HG03571 (cell line): ENCODE results near the gene REG3A.

Experiments used
- ATAC-seq: cut with Tn5 transposase; IDR thresholded peaks from one replicate; pipeline ENCODE4 v1.9.1; 2021; ENCODE audit not compliant: unreplicated experiment

Gene REG3A

DNA sequence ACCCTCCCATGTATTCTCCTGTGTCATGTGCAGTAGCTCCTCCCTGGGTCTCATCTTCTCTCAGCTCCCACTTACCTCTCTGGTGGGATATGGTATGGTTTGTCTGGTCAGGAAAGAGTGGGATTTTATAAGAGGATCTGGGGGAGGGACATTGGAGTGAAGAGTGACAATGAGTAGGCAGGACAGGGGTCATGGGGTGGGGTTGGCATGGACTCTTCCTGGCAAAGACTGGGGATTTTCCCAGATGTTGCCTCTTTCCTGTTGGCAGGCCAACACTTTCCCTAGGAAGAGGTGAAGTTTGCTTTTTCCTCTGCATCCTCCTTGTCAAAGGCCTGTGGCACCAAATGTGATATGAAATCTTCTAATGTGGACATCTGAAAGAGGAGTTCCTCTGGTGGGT lies at the start of gene REG3A:
REG3A (minus strand) TSS at position 101 of the 400 bp plus-strand sequence. CDS start 348 bp downstream, outside the sequence.
- no peak for ATAC-seq

DNA sequence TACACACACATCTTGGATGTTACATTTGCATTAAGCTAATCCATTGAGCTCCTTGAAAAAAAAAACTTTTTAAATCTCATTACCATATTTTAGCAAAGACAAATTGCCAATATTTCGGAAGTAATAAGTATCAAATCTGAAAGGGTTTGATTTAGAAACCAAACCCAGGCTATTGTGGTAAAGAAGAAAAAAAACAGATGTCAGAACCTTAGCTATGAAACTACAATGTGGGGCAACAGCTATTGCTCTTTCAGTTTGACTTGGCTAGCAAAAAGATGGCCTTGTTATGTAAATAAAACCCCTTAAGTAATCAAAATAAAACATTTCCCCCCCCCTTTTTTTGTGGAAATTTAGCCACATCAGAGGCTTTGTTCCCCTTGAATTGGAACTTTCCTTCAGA lies 41.2 kb upstream of the REG3A start:
- ATAC-seq: no peak

DNA sequence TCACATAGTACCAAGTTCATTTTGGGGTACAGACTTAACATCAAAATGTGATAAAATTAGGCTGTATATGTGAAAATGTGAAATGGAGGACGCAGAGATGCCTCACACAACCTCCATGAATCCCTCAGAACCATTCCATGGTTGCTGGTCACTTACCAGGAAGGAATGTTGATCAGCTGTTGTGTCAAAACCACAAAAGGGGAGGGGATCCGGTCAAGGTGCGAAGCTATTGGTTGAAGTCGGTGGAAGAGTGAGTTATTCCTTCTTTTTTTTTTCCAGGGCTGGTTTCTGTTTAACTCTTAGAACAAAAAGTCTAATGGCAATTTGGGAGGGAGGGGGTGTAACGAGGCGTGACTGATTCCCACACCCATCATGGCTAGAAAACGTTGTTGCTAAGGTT lies 32.3 kb upstream of the REG3A start:
- ATAC-seq: no peak

DNA sequence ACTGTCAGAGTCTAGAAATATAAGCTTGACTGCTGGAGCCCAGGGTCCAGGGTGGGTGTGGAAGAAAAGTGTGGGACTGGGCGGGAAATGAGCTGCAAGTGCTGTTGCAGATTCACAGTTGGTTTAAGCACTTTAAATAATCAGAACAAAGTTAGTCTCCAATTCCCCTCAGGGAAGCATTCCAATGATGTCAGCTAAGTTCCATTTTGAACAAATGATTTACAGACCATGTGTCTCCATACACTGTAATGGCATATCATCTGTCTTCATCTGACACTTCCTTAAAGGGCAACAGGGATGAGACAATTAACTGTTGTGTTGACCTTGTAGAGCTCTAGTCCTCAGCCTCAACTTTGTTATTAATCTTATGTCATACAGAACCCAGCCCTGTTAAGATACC lies 31.5 kb upstream of the REG3A start:
- no peak for ATAC-seq

DNA sequence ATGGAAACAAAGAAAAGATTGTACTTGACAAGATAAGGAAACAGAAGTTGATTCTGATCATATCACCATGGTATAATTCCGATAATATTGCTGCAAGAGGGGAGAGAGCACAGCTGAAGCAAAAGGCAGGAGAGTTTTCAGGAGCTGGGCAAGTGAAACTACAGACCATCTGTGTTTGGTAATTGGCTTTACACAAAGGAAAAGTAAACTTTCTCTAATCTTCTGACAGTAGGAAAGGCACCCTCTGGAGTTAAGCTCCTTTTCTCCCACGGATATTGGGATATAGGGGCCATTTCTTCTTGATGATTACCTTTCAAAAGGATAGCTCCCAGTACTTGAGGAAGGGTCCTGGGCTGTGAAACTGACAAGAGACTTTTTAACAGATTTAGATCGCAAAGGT lies 29.9 kb upstream of the REG3A start:
- ATAC-seq: no peak

DNA sequence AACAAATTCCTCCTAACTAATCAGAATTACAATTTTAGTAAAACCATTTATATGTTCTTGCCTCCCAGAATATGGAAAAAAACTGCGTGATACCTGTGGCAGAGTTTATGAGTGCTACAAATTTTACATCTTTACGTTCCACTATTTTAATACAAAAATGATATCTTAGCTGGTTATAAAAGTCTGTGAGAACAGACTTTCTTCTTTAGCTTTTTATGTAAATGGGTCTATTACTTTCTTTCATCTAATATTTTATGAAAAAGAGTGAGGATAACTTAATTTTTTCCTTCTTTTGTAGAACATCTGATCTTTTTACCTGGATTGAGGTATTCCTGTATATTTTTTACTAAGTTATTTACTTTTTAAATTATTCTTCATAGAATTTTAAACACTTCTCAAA lies 22.1 kb upstream of the REG3A start:
- ATAC-seq: no peak

DNA sequence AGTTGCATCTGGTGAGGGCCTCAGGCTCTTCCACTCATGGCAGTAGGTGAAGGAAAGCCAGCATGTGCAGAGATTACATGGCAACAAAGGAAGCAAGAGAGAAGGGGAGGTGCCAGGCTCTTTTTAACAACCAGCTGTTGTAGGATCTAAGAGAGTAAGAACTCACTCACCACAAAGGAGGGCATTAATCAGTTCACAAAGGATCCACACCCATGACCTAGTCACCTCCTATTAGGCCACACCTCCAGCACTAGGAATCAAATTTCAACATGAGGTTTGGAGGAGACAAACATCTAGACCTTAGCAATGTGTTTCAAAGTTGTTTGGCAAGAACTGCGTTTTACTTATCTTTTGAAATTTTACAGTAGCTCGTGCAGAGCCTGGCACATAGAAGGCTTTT lies 20.5 kb upstream of the REG3A start:
- no peak for ATAC-seq

DNA sequence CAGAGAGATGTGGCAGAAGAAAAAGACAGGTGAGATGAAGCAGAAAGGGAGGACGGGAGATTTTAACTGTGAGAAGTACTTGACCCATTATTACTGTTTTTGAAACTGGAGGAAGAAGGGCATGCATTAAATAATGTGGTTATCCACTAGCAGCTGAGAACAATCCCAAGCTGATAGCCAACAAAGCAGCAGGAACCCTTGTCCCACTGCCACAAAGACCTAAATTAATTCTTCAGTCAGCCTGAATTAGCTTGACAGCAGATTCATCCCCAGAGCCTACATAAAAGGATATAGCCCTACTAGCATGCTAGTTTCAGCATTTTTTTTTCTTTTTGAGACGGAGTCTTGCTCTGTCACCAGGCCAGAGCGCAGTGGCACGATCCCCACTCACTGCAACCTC lies 19.5 kb upstream of the REG3A start:
- no peak for ATAC-seq

DNA sequence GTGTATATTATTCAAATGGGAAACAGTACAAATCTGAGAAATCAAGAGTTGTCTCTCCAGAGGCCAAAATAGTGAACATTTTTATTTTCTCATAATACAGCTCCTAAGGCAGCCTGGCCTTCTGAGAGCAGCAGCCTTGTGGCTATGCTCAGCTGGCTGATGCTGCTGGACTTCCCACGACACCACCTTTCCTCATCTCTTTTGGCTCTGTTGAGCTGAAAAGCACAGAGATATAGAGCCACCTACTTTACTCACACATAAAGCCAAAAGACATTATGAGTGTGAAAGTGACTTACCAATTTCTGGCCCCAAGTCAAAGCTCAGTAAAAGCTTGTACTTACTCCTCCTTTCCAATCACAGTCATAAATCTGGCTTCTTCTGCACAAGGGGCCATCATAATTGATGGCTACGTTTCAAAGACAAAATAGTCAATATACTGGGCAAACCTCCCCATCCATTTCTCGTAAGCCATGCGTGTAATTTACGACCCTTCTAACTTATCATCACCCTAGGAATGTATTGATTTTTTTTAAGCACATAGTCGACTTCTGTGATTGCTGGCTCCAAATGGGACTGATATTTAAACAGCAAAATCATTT lies 18.6 kb upstream of the REG3A start:
- no peak for ATAC-seq

DNA sequence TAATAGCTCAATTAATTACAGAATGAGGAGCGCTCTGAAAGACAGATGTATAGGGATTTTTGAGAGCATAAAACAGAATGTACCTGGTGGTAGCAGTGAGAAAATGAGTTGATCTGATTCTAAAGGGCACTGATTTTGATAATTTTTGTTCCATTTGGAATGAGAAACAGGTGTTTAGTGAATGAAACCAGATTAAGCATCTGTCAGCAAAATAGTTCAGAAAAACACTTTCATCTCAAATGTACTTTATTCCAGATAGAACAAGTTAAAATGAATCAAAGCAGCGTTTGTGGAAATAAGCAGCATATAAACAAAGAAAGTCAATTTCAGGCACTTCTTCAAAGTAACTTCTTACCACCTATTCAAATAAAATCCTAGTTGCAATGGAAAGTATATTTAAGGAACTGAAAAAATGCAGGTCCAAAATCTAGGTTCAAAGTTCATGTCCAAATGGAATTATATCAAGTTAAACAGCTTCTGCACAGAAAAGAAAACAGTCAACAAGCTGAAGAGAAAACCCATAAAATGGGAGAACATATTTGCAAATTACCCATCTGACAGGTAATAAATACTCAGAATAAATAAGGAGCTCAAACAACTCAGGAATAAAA lies 11.9 kb upstream of the REG3A start:
- ATAC-seq: no peak

DNA sequence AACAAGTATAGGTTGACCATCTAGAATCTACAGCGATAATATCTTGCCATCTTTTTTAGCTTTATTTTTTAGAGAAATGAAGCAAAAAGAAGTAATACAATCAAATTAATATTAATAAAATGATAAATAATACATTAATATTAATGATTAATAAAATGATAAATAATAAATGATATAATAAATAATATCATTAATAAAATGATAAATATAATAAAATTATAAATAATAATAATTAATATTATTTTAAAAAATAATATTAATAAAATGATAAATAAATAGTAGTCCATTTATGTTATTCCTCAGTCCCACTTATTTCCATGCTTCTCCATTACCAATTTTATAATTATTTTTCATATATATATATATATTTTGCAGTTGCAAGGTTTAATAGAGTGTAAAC lies 3.2 kb upstream of the REG3A start:
- no peak for ATAC-seq

DNA sequence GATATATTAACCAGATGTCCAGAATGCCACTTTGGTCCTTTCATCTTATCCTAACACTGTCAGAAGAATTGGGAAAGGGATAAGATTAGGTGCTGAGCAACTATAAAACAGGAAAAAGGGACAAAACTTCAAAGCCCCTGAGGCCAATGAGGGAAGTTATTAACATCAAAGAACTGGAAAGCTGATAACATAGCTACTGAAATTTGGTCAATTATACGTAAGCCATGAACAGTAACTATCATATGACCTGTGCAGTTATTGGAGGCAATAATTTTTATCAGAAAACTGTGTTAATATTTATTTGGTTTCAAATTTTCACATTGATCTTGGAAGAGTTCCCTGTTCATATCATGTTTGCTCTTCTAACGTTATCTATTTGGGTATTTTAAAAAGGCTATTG lies 2.6 kb upstream of the REG3A start:
- ATAC-seq: no peak

DNA sequence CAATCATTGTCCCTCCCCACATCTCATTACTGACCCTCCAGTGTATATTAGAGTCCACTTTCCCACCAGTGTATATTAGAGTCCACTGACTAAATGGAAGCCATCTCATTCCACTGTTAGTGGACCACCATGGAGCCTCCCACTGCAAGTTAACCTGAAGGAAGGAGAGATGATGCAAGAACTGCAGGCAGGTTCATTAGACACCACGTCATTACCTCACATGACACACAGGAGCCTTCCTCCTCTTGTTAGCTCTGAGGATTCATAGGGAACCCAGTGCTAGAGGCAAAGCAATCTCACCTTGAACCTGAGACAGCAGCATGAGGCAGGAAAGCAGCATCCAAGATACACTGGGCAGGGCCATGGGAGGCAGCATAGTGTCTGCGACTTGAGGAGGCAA lies 523 bp downstream of the REG3A start:
- ATAC-seq: no peak

DNA sequence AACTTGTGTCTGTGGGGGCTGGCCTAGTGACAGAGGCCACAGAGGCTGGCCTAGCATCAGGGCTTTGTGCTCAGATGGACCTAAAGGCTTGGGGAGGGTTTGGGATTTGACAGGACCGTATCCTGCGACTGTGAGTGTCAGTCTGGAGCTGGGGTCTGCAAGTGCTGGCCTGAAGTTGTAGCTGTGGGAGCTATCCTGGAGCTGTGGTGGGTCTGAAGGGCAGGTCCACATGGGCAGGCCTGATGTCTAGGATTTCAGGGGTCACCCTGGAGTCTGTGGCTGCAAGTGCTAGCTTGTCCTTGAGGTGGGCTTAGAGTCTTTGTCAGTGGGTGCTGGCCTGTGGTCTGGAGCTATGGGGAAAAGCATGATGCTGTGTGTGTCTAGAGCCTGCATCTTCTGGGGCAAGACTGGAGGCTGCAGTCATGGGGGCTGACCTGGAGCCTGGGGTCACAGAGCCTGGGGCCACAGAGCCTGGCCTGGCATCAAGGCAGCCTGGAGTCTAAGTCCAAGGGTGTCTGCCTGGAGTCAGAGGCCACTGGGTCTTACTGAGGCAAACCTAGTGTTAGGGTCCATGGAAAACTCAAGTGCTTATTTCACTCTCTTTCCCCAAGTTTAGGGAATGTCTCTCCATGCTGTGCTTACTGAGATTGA lies 3.6 kb downstream of the REG3A start:
- no peak for ATAC-seq

DNA sequence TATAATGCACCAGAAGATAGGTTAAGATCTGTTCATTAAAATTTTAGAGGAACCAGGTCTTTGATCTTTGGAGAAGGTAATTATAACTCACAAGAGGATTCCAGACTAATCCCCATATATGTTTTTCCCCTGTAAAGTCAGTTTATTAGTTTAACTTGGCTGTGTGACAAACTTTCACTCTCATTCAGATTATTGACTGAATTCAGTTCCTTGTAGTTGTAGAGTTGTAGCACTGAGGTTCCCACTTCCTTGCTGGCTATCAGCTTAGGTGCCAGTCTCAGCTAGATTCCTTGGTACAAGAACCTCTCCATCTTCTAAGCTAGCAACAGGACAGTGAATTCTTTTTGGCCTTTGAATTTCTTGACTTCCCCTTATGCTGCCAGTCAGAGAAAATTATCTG lies 20.1 kb downstream of the REG3A start:
- no peak for ATAC-seq

DNA sequence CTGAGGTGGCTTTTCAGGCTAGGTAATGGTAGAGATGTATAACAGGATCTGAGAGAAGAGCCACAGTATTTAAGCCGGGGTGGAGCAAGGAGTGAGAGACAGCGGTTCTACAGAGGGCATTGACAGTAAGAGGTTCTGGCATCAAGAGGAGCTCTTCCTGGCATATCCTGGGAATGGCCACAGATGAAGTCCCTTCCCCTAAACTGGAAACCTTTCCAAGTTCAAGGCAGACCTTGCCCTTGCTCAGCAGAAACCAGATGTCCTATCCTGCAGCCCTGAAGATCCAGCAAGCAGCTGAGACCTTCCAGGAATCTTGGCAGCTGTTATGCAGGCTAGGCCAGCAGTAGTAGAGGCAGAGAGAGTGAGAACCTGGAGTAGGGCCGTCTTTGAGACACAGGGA lies 21.2 kb downstream of the REG3A start:
- no peak for ATAC-seq

DNA sequence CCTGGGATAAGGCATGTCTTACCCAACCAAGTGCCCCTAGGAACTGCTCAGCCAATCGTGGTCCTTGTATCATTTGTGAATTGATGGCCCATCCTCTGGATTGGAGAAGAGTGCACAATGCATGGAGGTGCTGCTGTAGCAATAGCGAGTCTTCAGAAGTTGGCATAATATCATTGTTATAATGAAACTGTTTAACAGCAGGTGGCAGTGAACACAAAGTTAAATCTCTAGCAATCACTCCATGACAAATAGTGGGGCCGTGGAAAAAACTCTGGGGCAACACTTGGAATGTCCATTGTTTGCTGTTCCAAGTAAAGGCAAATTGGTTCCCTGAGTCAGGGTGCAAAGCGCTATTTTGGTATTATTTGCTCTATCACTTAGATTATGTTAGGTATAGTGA lies 27.9 kb downstream of the REG3A start:
- no peak for ATAC-seq

DNA sequence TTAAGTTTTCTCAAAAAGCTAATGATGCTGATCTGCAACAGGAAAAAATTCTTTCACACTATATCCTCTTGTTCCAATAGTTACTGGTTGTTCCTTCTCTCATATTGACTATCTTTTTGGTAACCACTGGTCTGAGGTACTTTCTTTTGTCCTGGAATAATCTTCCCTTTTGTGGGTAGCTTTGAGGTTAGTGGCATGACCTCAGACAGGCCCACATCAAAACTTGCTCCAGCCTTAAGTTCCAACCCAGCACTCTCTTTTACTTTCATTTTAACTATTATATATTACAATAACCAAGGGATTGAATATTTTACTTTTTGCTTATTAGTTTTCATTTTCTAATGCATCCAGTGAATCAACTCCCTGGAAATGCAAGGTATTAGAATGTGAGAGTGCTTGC lies 29.7 kb downstream of the REG3A start:
- ATAC-seq: no peak

DNA sequence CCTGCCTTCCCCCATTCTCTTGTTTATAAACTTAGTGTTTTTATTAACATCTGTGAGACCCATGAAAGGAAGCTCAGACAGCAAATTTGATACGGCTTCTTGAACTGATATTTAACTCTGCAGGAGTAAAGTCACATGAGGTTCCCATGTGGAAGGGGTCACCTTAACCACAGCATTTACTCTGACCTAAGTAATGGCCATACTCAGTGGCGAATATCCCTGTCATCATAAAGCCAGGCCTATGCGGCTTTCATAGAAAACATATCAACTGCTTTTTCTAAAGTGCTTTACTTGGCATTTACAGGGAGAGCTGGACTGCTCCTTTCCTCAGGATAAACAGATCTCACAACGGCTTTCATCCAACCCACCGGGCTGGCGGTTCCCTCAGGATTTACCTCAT lies 30.3 kb downstream of the REG3A start:
- no peak for ATAC-seq

DNA sequence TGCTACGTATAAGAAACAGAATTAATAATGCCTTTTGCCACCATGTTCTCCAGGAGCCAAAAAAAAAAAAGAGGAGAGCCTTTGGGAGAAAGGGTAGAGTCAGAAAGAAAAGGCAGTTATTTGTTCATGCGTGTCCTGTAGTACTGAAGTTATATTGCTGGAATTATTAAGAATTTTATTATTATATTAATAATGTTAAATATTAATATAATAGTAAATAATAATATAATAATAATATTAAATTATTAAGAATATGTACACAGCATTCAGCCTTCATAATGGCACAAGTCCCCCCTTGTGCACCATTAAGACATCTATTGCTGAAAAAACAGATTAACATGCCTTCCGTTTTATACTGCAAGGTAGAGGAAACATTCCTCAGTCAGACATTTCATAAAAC lies 31.1 kb downstream of the REG3A start:
- ATAC-seq: no peak

DNA sequence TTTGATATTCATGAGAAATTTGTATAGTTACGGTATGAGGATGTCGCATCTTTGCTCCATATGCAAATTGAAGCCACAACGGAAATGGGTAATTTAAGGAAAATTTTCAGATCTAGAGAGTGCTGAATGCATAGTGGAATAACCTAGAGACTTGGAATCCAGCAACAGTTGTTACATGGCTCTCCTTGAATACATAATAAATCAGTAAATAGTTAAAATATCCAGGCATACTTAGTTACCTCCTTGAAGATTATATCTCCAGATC lies 33.9 kb downstream of the REG3A start:
- no peak for ATAC-seq

DNA sequence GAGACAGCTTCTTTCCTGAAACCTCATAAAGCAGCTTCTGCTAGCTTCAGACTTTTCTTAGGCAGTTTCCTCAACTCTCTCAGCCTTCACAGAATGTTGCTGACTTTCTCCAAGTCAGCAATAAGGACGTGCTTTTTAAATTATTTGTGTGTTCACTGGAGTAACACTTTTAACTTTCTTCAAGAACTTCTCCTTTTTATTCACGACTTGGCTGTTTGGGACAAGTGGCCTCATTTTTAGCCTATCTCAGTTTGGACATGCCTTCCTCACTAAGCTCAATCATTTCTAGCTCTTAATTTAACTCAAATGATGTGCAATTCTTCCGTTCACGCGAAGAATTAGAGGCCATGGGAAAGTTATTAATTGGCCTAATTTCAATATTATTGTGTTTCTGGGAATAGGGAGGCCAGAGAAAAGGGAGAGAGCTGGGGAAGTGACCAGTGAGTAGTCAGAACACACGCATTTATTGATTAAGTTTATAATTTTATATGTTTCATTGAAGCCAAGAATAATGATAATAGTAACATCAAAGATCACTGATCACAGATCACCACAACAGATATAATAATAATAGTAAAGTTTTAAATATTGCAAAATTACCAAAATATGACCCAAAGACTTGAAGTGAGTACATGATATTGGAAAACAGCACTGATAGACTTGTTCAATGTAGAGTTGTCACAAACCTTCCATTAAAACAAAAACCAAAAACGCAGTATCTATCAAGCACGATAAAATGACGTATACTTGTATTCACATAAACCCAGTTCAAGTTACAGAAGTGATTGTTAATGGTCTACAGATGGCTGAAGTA lies 34.4 kb downstream of the REG3A start:
- ATAC-seq: no peak
